ENCODE measurements around the gene RUNX3.

The RUNX3 gene

DNA sequence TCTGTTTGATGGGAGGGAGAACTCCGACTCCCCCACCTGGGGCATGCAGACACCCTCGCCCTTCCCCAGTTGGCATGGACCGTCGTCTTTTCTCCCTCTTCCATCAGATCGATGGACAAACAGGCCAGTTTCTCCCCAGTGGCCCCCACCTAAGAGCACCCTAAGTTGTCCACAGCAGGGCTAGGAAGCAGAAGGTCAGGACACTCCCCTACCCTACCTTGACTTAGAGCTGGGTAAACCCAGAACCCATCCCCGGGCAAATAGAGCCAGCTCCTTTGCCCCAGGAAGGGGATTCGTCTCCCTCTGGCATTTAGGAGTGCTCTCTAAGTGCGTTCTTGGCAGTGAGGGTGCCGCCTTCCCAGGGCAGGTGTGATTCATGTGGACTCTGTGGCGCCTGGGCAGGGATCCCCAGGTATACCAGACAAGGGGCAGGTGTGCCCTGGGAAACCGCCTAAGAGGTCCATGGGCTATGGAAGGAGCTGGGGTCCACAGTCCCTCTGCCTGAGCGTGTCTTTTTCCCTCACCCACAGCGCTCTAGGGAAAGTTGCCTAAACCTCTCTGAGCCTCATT, 2.7 kb upstream of the RUNX3 start:
- no peak overlapping the region for H2BK15ac ChIP-seq (ENCODE audit: low read length)
- H3K4ac ChIP-seq (ENCODE audit: low read length) = no peak overlapping the region
- peaks cover 52 to 95% (median 83%) of the 10 kb centered on the region in 3 experiments for H3K27me3 ChIP-seq (ENCODE audit: control insufficient read depth in 3 of 3, insufficient read depth in 3 of 3, low read depth in 1 of 3, low read length in 3 of 3)
- WGBS, 2 donors (ENCODE audit: extremely low coverage in 2 of 2, insufficient read length in 2 of 2, insufficient replicate concordance in 1 of 2) = no CpG with 5 or more reads among the region's 13 CpGs
- peaks cover 0 to 5% of the 10 kb centered on the region in 2 donors for H3K9me3 ChIP-seq (replicated peaks in 1 of 2; ENCODE audit: control insufficient read depth in 2 of 2, insufficient read depth in 1 of 2, low read depth in 1 of 2, low read length in 2 of 2)
- no peak overlapping the region for H3K14ac ChIP-seq (ENCODE audit: low read length)
- DNase-seq (ENCODE audit: low spot score) = no peak
- no peak overlapping the region for H3K27ac ChIP-seq (replicated peaks; ENCODE audit: low read length)
- H2BK12ac ChIP-seq (ENCODE audit: low read length) = no peak overlapping the region
- H3K4me2 ChIP-seq (ENCODE audit: insufficient read depth, low read length, poor library complexity, severe bottlenecking) = no peak overlapping the region
- no peak overlapping the region for H3K4me3 ChIP-seq (ENCODE audit: low read length in 2 of 2)
- H3K4me1 ChIP-seq (ENCODE audit: control insufficient read depth in 2 of 2, insufficient read depth in 1 of 2, low read depth in 1 of 2, low read length in 2 of 2) = peaks cover 0 to 7% of the 10 kb centered on the region in 2 donors
- no peak overlapping the region for H3K23ac ChIP-seq (ENCODE audit: low read depth, low read length, poor library complexity)
- H2AK5ac ChIP-seq (ENCODE audit: low read depth, low read length) = peak overlapping the region; percentile 10
- H2BK120ac ChIP-seq (ENCODE audit: low read depth, low read length) = no peak overlapping the region
- H3K36me3 ChIP-seq (replicated peaks in 1 of 2; ENCODE audit: control insufficient read depth in 2 of 2, insufficient read depth in 2 of 2, low read length in 2 of 2) = no peaks in the 10 kb centered on the region
- H4K8ac ChIP-seq (ENCODE audit: low read depth, low read length) = no peak overlapping the region
- H3K9ac ChIP-seq (ENCODE audit: low read depth, low read length, poor library complexity) = no peak overlapping the region
- H2BK5ac ChIP-seq (ENCODE audit: low read length) = no peak overlapping the region
- no peaks in the 10 kb centered on the region for H3K79me1 ChIP-seq (ENCODE audit: low read depth, low read length)
- no peak overlapping the region for H3K18ac ChIP-seq (ENCODE audit: low read length)
- no peak overlapping the region for H4K91ac ChIP-seq (ENCODE audit: low read depth, low read length, poor library complexity)
- no peak overlapping the region for H2AFZ ChIP-seq (ENCODE audit: low read length)

DNA sequence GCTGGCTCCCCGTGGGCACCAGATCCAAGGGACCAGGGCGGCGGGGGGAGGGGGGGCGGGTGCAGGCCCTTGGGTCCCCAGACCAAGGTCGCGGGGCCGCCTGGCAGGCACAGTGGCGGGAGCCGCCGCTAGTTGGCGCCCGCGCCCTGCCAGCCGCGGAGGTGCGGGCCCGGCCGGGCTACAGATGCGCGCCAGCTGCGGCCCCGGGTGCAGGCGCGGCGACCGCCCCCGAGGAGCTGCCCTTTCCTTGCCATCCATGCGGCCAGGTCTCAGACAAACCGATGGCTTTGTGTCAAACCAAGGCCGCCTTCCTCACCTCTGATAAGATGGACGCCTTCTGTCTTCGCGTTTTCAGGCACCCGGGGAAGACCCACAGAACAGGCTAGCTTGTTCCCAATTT, 2.2 kb upstream of the RUNX3 start:
- H2BK15ac ChIP-seq (ENCODE audit: low read length) = no peak overlapping the region
- H3K27me3 ChIP-seq (ENCODE audit: control insufficient read depth in 3 of 3, insufficient read depth in 3 of 3, low read depth in 1 of 3, low read length in 3 of 3) = peaks cover 56 to 95% (median 88%) of the 10 kb centered on the region in 3 experiments
- H3K4me1 ChIP-seq (ENCODE audit: control insufficient read depth in 2 of 2, insufficient read depth in 1 of 2, low read depth in 1 of 2, low read length in 2 of 2) = peaks cover 0 to 8% of the 10 kb centered on the region in 2 donors
- H4K91ac ChIP-seq (ENCODE audit: low read depth, low read length, poor library complexity) = no peak overlapping the region
- no peak overlapping the region for H2BK5ac ChIP-seq (ENCODE audit: low read length)
- H2BK12ac ChIP-seq (ENCODE audit: low read length) = no peak overlapping the region
- DNase-seq (ENCODE audit: low spot score) = peak; percentile 54
- no peak overlapping the region for H3K14ac ChIP-seq (ENCODE audit: low read length)
- H3K4me3 ChIP-seq (ENCODE audit: low read length in 2 of 2) = no peak overlapping the region
- no peak overlapping the region for H3K27ac ChIP-seq (replicated peaks; ENCODE audit: low read length)
- H3K23ac ChIP-seq (ENCODE audit: low read depth, low read length, poor library complexity) = no peak overlapping the region
- H4K8ac ChIP-seq (ENCODE audit: low read depth, low read length) = no peak overlapping the region
- no peak overlapping the region for H3K4ac ChIP-seq (ENCODE audit: low read length)
- no peak overlapping the region for H3K18ac ChIP-seq (ENCODE audit: low read length)
- no peak overlapping the region for H2AFZ ChIP-seq (ENCODE audit: low read length)
- H2BK120ac ChIP-seq (ENCODE audit: low read depth, low read length) = no peak overlapping the region
- no peak overlapping the region for H2AK5ac ChIP-seq (ENCODE audit: low read depth, low read length)
- H3K9ac ChIP-seq (ENCODE audit: low read depth, low read length, poor library complexity) = no peak overlapping the region
- H3K4me2 ChIP-seq (ENCODE audit: insufficient read depth, low read length, poor library complexity, severe bottlenecking) = peak overlapping the region; percentile 38
- H3K9me3 ChIP-seq (replicated peaks in 1 of 2; ENCODE audit: control insufficient read depth in 2 of 2, insufficient read depth in 1 of 2, low read depth in 1 of 2, low read length in 2 of 2) = peaks cover 0 to 5% of the 10 kb centered on the region in 2 donors
- no peaks in the 10 kb centered on the region for H3K79me1 ChIP-seq (ENCODE audit: low read depth, low read length)
- H3K36me3 ChIP-seq (replicated peaks in 1 of 2; ENCODE audit: control insufficient read depth in 2 of 2, insufficient read depth in 2 of 2, low read length in 2 of 2) = no peaks in the 10 kb centered on the region
- no CpG with 5 or more reads among the region's 34 CpGs for WGBS, 2 donors (ENCODE audit: extremely low coverage in 2 of 2, insufficient read length in 2 of 2, insufficient replicate concordance in 1 of 2)

DNA sequence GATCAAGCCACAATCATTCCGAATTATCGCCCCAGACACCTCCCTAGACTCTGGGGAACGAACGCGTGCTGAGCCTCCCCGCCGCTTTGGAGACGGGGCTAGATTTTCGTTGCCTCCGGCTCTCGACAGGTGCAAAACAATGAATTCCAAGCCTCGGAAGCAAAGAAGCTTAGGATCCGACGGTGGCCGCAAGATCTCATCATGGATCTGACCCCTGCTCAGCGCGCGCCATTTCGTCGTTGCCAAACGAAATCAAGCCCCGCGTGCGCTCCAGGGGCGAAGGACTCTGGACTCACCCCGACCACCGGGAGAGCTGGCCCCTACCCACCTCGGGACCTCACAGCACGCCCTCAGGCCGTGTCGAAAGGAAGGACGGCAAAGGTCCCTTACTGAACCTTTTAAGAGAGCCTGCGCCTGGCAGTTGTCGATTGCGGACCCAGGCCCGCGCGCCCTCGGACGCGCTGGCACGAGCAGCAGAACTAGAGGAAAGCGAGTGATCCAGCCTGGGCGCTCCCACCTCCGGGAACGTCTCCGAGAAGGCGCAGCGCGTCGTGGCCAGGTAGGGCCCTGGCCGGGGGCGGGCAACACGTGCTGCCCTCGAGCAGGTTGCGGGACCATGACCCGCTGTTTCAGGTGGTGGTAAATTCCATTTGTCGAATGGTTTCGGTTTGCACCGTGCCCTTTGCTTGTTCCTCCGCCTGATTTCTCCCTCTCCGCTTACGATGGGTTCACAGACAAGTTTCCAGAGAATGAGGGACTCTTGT, 1.6 kb upstream of the RUNX3 start:
- peak; percentile 32 for DNase-seq (ENCODE audit: low spot score)
- Histone ChIP-seq H2BK120ac (ENCODE audit: low read depth, low read length) (no peak overlapping the region), H3K4me1 (ENCODE audit: control insufficient read depth in 2 of 2, insufficient read depth in 1 of 2, low read depth in 1 of 2, low read length in 2 of 2) (peaks cover 0 to 11% of the 10 kb centered on the region in 2 donors)

DNA sequence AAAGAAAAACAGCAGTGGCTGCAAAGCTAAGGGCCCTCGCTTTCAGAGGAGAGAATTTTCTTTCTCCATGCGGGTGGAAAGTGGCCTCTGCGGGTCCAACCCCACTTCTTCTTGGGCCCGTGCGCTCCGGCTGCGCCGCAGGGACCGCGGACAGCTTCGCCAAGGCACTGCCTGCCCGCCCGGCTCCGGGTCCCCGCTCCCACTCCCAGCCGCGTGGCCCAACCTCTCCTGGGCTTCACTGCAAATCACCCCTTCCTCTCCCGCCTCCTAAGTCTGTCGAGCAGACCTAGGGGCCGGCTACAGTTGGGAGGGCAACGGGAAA, 1.0 kb upstream of the RUNX3 start:
- Histone ChIP-seq H2BK5ac (ENCODE audit: low read length) (peak overlapping the region; percentile 47), H2BK12ac (ENCODE audit: low read length) (no peak overlapping the region), H3K27ac (replicated peaks; ENCODE audit: low read length) (no peak overlapping the region), H4K91ac (ENCODE audit: low read depth, low read length, poor library complexity) (no peak overlapping the region), H3K23ac (ENCODE audit: low read depth, low read length, poor library complexity) (peak overlapping the region; percentile 38), H2AFZ (ENCODE audit: low read length) (no peak overlapping the region), H3K18ac (ENCODE audit: low read length) (peak overlapping the region; percentile 81), H4K8ac (ENCODE audit: low read depth, low read length) (no peak overlapping the region), H3K4ac (ENCODE audit: low read length) (no peak overlapping the region), H3K79me1 (ENCODE audit: low read depth, low read length) (no peaks in the 10 kb centered on the region), H3K27me3 (ENCODE audit: control insufficient read depth in 3 of 3, insufficient read depth in 3 of 3, low read depth in 1 of 3, low read length in 3 of 3) (peaks cover 56 to 98% (median 95%) of the 10 kb centered on the region in 3 experiments), H2AK5ac (ENCODE audit: low read depth, low read length) (peak overlapping the region; percentile 30), H3K9ac (ENCODE audit: low read depth, low read length, poor library complexity) (no peak overlapping the region), H3K9me3 (replicated peaks in 1 of 2; ENCODE audit: control insufficient read depth in 2 of 2, insufficient read depth in 1 of 2, low read depth in 1 of 2, low read length in 2 of 2) (peaks cover 0 to 5% of the 10 kb centered on the region in 2 donors), H3K4me1 (ENCODE audit: control insufficient read depth in 2 of 2, insufficient read depth in 1 of 2, low read depth in 1 of 2, low read length in 2 of 2) (peaks cover 0 to 13% of the 10 kb centered on the region in 2 donors), H3K4me2 (ENCODE audit: insufficient read depth, low read length, poor library complexity, severe bottlenecking) (no peak overlapping the region), H2BK15ac (ENCODE audit: low read length) (peak overlapping the region; percentile 11), H2BK120ac (ENCODE audit: low read depth, low read length) (no peak overlapping the region), H3K4me3 (ENCODE audit: low read length in 2 of 2) (no peak overlapping the region), H3K14ac (ENCODE audit: low read length) (no peak overlapping the region), H3K36me3 (replicated peaks in 1 of 2; ENCODE audit: control insufficient read depth in 2 of 2, insufficient read depth in 2 of 2, low read length in 2 of 2) (no peaks in the 10 kb centered on the region)
- DNase-seq (ENCODE audit: low spot score) = peak; percentile 35
- no CpG with 5 or more reads among the region's 21 CpGs for WGBS, 2 donors (ENCODE audit: extremely low coverage in 2 of 2, insufficient read length in 2 of 2, insufficient replicate concordance in 1 of 2)

More for the DNA sequence above, 1.6 kb upstream of the RUNX3 start:
- peak overlapping the region in 1 of 2 donors; percentile 1 for H3K4me3 ChIP-seq (ENCODE audit: low read length in 2 of 2)
- H3K27ac ChIP-seq (replicated peaks; ENCODE audit: low read length) = no peak overlapping the region
- no peak overlapping the region for H4K91ac ChIP-seq (ENCODE audit: low read depth, low read length, poor library complexity)
- H4K8ac ChIP-seq (ENCODE audit: low read depth, low read length) = no peak overlapping the region
- H2BK5ac ChIP-seq (ENCODE audit: low read length) = peak overlapping the region; percentile 47
- no peak overlapping the region for H3K14ac ChIP-seq (ENCODE audit: low read length)
- H2AFZ ChIP-seq (ENCODE audit: low read length) = no peak overlapping the region
- H3K79me1 ChIP-seq (ENCODE audit: low read depth, low read length) = no peaks in the 10 kb centered on the region
- H3K23ac ChIP-seq (ENCODE audit: low read depth, low read length, poor library complexity) = peak overlapping the region; percentile 38
- peak overlapping the region; percentile 11 for H2BK15ac ChIP-seq (ENCODE audit: low read length)
- H3K18ac ChIP-seq (ENCODE audit: low read length) = peak overlapping the region; percentile 76
- peak overlapping the region; percentile 19 for H3K4me2 ChIP-seq (ENCODE audit: insufficient read depth, low read length, poor library complexity, severe bottlenecking)
- H3K9me3 ChIP-seq (replicated peaks in 1 of 2; ENCODE audit: control insufficient read depth in 2 of 2, insufficient read depth in 1 of 2, low read depth in 1 of 2, low read length in 2 of 2) = peaks cover 0 to 5% of the 10 kb centered on the region in 2 donors
- WGBS, 2 donors (ENCODE audit: extremely low coverage in 2 of 2, insufficient read length in 2 of 2, insufficient replicate concordance in 1 of 2) = no CpG with 5 or more reads among the region's 63 CpGs
- H3K4ac ChIP-seq (ENCODE audit: low read length) = no peak overlapping the region
- no peak overlapping the region for H2BK12ac ChIP-seq (ENCODE audit: low read length)
- H2AK5ac ChIP-seq (ENCODE audit: low read depth, low read length) = peak overlapping the region; percentile 30
- H3K36me3 ChIP-seq (replicated peaks in 1 of 2; ENCODE audit: control insufficient read depth in 2 of 2, insufficient read depth in 2 of 2, low read length in 2 of 2) = no peaks in the 10 kb centered on the region
- H3K9ac ChIP-seq (ENCODE audit: low read depth, low read length, poor library complexity) = peak overlapping the region; percentile 31
- peaks cover 56 to 95% (median 94%) of the 10 kb centered on the region in 3 experiments for H3K27me3 ChIP-seq (ENCODE audit: control insufficient read depth in 3 of 3, insufficient read depth in 3 of 3, low read depth in 1 of 3, low read length in 3 of 3)
